ENCODE results near the gene ATP2B1.

GRCh38 chr12:89671469-89671868 is 37.2 kb downstream of the ATP2B1 start:
- TF ChIP-seq CTCF (IDR thresholded peaks at IDR 0.05) (no peak), POLR2A (IDR thresholded peaks at IDR 0.05) (no peak)
